ENCODE data around the gene SAP25.

GRCh38 chr7:100588438-100588837, 14.7 kb upstream of the SAP25 start:
- peak; percentile 68 for TF ChIP-seq CTCF (IDR thresholded peaks at IDR 0.05; ENCODE audit: low read depth, low read length, poor library complexity, severe bottlenecking)
- no peak for TF ChIP-seq EZH2phosphoT487 (IDR thresholded peaks at IDR 0.05; ENCODE audit: borderline replicate concordance, low read length)

All from DOHH2 (cell line).